22Rv1 (cell line): ENCODE results near the gene GSTK1.

Experiments
- CTCF ChIP-seq: fragments of 450-650 bp; IDR thresholded peaks from 2 replicates; pipeline ENCODE4 v1.5.1; 2017; ENCODE audit warnings: mild to moderate bottlenecking
- ZFX ChIP-seq: fragments of 450-650 bp; IDR thresholded peaks from 2 replicates; pipeline ENCODE4 v1.6.1; 2017; ENCODE audit warnings: antibody characterized with exemption, borderline replicate concordance

GRCh38 chr7:143279186-143280098 is 16.2 kb downstream of the GSTK1 start:
- TF ChIP-seq CTCF (no peak), ZFX (no peak)
